Uterus (tissue), 2 donors: ENCODE measurements around the gene LAMB3.

Source experiments
- POLR2A ChIP-seq, 2 donors: fragments of 450-650 bp; IDR thresholded peaks; one replicate each; pipeline ENCODE4 v1.6.1; 2016; ENCODE audit warnings: antibody characterized with exemption in 2 of 2, mild to moderate bottlenecking in 1 of 2, moderate library complexity in 1 of 2
- TF ChIP-seq, protein P1 (sequence below), 4 experiments: fragments of 200-600 bp in 2 of 4; fragments of 450-650 bp in 2 of 4; sonication (generic) in 2 of 4; IDR thresholded peaks; one replicate each; pipeline ENCODE4 v1.5.1; 2016 to 2019; ENCODE audit warnings: antibody characterized with exemption in 4 of 4, mild to moderate bottlenecking in 2 of 4, moderate library complexity in 1 of 4

DNA sequence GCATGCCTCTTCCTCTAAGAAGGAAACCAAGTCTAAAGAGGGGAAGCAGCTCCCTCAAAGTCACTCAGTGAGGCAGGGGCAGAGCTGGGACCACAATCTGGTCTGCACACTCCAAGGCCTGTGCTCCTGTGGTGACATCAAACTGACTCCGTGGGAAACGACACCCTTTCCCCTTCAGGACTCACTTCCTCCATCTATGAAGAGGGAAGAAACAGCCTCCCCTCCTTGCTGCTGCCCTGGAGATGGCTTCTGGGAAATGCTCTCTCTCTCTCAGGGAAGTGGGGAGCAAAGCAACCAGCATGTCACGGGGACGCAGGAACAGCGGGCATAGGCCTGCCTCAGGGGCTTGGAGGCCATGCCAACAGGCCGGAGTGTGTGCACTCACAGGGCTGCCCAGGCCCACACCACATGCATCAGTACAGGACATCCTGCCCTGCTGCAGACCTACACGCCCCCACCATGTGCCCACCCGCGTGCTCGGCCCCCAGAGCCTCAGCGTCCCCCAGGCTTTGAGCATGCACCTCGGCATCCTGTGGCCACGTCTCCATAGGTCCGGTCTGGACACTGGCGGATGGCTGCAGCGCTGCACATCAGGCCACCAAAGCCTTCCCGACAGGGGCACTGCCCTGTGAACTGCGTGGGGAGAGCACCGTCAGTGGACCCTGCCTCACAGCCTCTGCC is 25.7 kb downstream of the LAMB3 start:
- TF ChIP-seq, protein P1, sequence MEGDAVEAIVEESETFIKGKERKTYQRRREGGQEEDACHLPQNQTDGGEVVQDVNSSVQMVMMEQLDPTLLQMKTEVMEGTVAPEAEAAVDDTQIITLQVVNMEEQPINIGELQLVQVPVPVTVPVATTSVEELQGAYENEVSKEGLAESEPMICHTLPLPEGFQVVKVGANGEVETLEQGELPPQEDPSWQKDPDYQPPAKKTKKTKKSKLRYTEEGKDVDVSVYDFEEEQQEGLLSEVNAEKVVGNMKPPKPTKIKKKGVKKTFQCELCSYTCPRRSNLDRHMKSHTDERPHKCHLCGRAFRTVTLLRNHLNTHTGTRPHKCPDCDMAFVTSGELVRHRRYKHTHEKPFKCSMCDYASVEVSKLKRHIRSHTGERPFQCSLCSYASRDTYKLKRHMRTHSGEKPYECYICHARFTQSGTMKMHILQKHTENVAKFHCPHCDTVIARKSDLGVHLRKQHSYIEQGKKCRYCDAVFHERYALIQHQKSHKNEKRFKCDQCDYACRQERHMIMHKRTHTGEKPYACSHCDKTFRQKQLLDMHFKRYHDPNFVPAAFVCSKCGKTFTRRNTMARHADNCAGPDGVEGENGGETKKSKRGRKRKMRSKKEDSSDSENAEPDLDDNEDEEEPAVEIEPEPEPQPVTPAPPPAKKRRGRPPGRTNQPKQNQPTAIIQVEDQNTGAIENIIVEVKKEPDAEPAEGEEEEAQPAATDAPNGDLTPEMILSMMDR (IDR thresholded peaks at IDR 0.05), result no peak
- TF ChIP-seq POLR2A (IDR thresholded peaks at IDR 0.05), result no peak
